GM12878 (cell line): Measurements from ENCODE around the gene TP73. TPM values are rescaled to one million over a fixed set of nuclear protein-coding genes. Genes with fewer than 3 reads are reported as not detected.

Experiments used
- ATAC-seq: fragments of 200-7000 bp; cut with Tn5 transposase; 3 replicates; pipeline ENCODE4 v1.9.1; 2020; ENCODE audit warnings: mild to moderate bottlenecking, moderate library complexity
- BruUV-seq: library from RNA; stranded (reverse); fragments of 400-500 nt; replicated peaks from 2 replicates; lab custom pipeline; 2021; lab: Mats Ljungman, UMichigan
- CTCF ChIA-PET: fragments of 300-600 bp; sonication (Branson Sonifier 250); formaldehyde crosslinking; extraction: SDS; loops from one replicate; lab custom pipeline; 2021; ENCODE audit warnings: inconsistent platforms; lab: Yijun Ruan, JAX
- POLR2A ChIA-PET: fragments of 350-600 bp; formaldehyde crosslinking; extraction: SDS; loops from one replicate; lab custom pipeline; 2021; ENCODE audit warnings: inconsistent platforms; lab: Charles Lee
- RAD21 ChIA-PET: fragments of 300-600 bp; sonication (Branson Sonifier 250); formaldehyde crosslinking; loops from one replicate; lab custom pipeline; 2023; ENCODE audit warnings: antibody characterized with exemption; ENCODE audit not compliant: unreplicated experiment; lab: Charles Lee
- SMC1A ChIA-PET: fragments of 300-600 bp; sonication (Branson Sonifier 250); formaldehyde crosslinking; loops from one replicate; lab custom pipeline; 2023; ENCODE audit not compliant: unreplicated experiment, uncharacterized antibody; lab: Charles Lee
- DNase-seq: peaks from one replicate; pipeline ENCODE4 v3.0.0-alpha.2; 2011; ENCODE audit warnings: low read depth, low spot score
- FAIRE-seq: peaks from 3 replicates; lab custom pipeline; 2011; peaks lifted over from hg19 to GRCh38; lab: Jason Lieb, UNC
- H2AFZ ChIP-seq: 2 replicates; pipeline ENCODE4 v1.6.0; 2011; ENCODE audit warnings: low read depth, low read length, control low read depth; ENCODE audit not compliant: control insufficient read depth
- H3K27ac ChIP-seq: 2 replicates; pipeline ENCODE4 v1.5.1; 2011; ENCODE audit warnings: control low read depth; ENCODE audit not compliant: control insufficient read depth, insufficient read depth
- H3K27me3 ChIP-seq, 2 experiments: replicated peaks in 1 of 2; 2 replicates each; pipeline versions ENCODE4 v1.6.0 to v1.6.1; 2011; ENCODE audit warnings: low read length in 1 of 2; ENCODE audit not compliant: control insufficient read depth in 2 of 2, insufficient read depth in 2 of 2
- H3K36me3 ChIP-seq, 2 experiments: 2 replicates each; pipeline ENCODE4 v1.5.1; 2011; ENCODE audit warnings: low read length in 1 of 2; ENCODE audit not compliant: control insufficient read depth in 2 of 2, insufficient read depth in 2 of 2
- H3K4me1 ChIP-seq: 2 replicates; pipeline ENCODE4 v1.6.1; 2011; ENCODE audit warnings: mild to moderate bottlenecking, low read length, moderate library complexity, mixed read lengths; ENCODE audit not compliant: control insufficient read depth, insufficient read depth
- H3K4me2 ChIP-seq: 2 replicates; pipeline ENCODE4 v1.6.0; 2011; ENCODE audit warnings: control low read depth; ENCODE audit not compliant: control insufficient read depth, insufficient read depth
- H3K4me3 ChIP-seq: fragments of 200-600 bp; sonication (generic); 2 replicates; pipeline ENCODE4 v1.5.1; 2016
- H3K79me2 ChIP-seq: 2 replicates; pipeline ENCODE4 v1.6.0; 2011; ENCODE audit warnings: low read length; ENCODE audit not compliant: control insufficient read depth, insufficient read depth
- H3K9ac ChIP-seq: 2 replicates; pipeline ENCODE4 v1.8.0; 2011; ENCODE audit warnings: low read length, control low read depth, mixed read lengths; ENCODE audit not compliant: control insufficient read depth, insufficient read depth
- H3K9me3 ChIP-seq: replicated peaks from 3 replicates; pipeline ENCODE4 v1.5.1; 2011; ENCODE audit warnings: mild to moderate bottlenecking, low read length; ENCODE audit not compliant: control insufficient read depth, insufficient read depth
- H4K20me1 ChIP-seq: 2 replicates; pipeline ENCODE4 v1.6.0; 2011; ENCODE audit not compliant: control insufficient read depth, insufficient read depth
- FOXM1 ChIP-seq: IDR thresholded peaks from 2 replicates; pipeline ENCODE4 v1.6.1; 2012; ENCODE audit warnings: low read depth, mild to moderate bottlenecking, inconsistent platforms, low read length, moderate library complexity
- IRF3 ChIP-seq: fragments of 450-650 bp; IDR thresholded peaks from 2 replicates; pipeline ENCODE4 v1.6.1; 2014; ENCODE audit warnings: mild to moderate bottlenecking
- MEF2A ChIP-seq: IDR thresholded peaks from 2 replicates; pipeline ENCODE4 v1.6.1; 2011; ENCODE audit warnings: low read depth, mild to moderate bottlenecking, low read length, moderate library complexity; ENCODE audit not compliant: insufficient read depth
- MLLT1 ChIP-seq: fragments of 450-650 bp; IDR thresholded peaks from 2 replicates; pipeline ENCODE4 v1.6.1; 2016; ENCODE audit warnings: mild to moderate bottlenecking
- PAX8 ChIP-seq: fragments of 450-650 bp; IDR thresholded peaks from 2 replicates; pipeline ENCODE4 v1.6.1; 2017; ENCODE audit warnings: mild to moderate bottlenecking, moderate library complexity
- PML ChIP-seq: IDR thresholded peaks from 2 replicates; pipeline ENCODE4 v1.6.1; 2012; ENCODE audit warnings: low read length, inconsistent platforms
- POU2F2 ChIP-seq: IDR thresholded peaks from 3 replicates; pipeline ENCODE4 v1.6.1; 2011; ENCODE audit warnings: low read depth, mild to moderate bottlenecking, low read length, borderline replicate concordance
- PRDM15 ChIP-seq: fragments of 450-650 bp; formaldehyde crosslinking; IDR thresholded peaks from 2 replicates; pipeline ENCODE4 v1.4.0; 2020; ENCODE audit warnings: mild to moderate bottlenecking, moderate library complexity
- TBL1XR1 ChIP-seq: IDR thresholded peaks from 2 replicates; pipeline ENCODE4 v1.6.1; 2012; ENCODE audit warnings: low read depth, low read length, improper control_type of control experiment
- WGBS: methylation state at CpG from one replicate; pipeline ENCODE4 v1.1.6; 2016; ENCODE audit warnings: low lambda C conversion rate; ENCODE audit not compliant: insufficient replicate concordance, insufficient coverage; ENCODE audit errors: missing lambda C conversion rate; 5-methylcytosine and 5-hydroxymethylcytosine counted together
- in situ Hi-C: fragments of 300-500 bp; cut with MboI; formaldehyde crosslinking; loops from 9 replicates; pipeline ENCODE4 v1.14.3; 2018; ENCODE audit warnings: mixed read lengths
- intact Hi-C: fragments of 100-400 bp; cut with micrococcal nuclease; formaldehyde crosslinking; loops from one replicate; pipeline ENCODE4 v1.14.2; 2022; ENCODE audit not compliant: unreplicated experiment
- polyA plus RNA-seq, 11 experiments: library from polyadenylated mRNA; depleted of rRNA in 4 of 11; unstranded in 6 of 11; stranded (reverse) in 5 of 11; fragments of >200 nt; fragmentation: Nextera tagmentation in 4 of 11; fragmentation: Illumina TruSeq in 1 of 11; extraction: Ambion mirVana in 4 of 11; extraction: Trizol in 1 of 11; gene quantifications; 1 replicate in 1 of 11; 2 replicates in 10 of 11; pipeline versions ENCODE4 v1.2.1 to v1.2.3, GENCODE V29; 2011 to 2016; ENCODE audit warnings: inconsistent platforms in 2 of 11, missing spikeins in 2 of 11, low read depth in 1 of 11
- total RNA-seq, 4 experiments: library from RNA; depleted of rRNA in 3 of 4; stranded (reverse); fragments of >200 nt in 3 of 4; fragmentation: Illumina TruSeq in 1 of 4; extraction: Trizol in 1 of 4; gene quantifications; 2 replicates each; pipeline versions ENCODE4 v1.2.1 to v1.2.3, GENCODE V29; 2013 to 2021

The TP73 gene
- total and polyA plus RNA-seq, 10 of the 15 experiments (the other 5 are each of a cell fraction or from before 2014, with no cell fraction given), result 0.08 to 54.2 (median 14.9) TPM

- SMC1A ChIA-PET, result no interaction called here
- POLR2A ChIA-PET, result interaction anchor here (1.1 to 5.9 kb wide), 2 partner anchors 8 to 16 kb away, joined by 3 to 184 read pairs; partner anchors contain the start of genes TP73 and WRAP73
- Histone ChIP-seq H4K20me1 (no peaks in the 10 kb centered on the region), H3K27me3 (no peaks in the 10 kb centered on the region), H3K36me3 (peaks cover 0 to 12% of the 10 kb centered on the region in 2 experiments; a peak in 2 of 4 replicates), H3K4me2 (no peak overlapping the region), H3K9me3 (no peaks in the 10 kb centered on the region), H3K4me3 (no peak overlapping the region), H3K27ac (no peak overlapping the region), H3K4me1 (peaks cover 72% of the 10 kb centered on the region), H3K79me2 (peaks cover 81% of the 10 kb centered on the region), H3K9ac (no peak overlapping the region), H2AFZ (no peak overlapping the region)
- in situ Hi-C loops (no loop called here), intact Hi-C loops (loop anchor here (5.0 kb wide), 1 partner anchor 53 kb away; no protein-coding TSS in a partner anchor)
- CTCF ChIA-PET, result no interaction called here
- DNase-seq (no peak), FAIRE-seq (no peak), ATAC-seq (no peak)
- RAD21 ChIA-PET, result interaction anchor here (5.4 kb wide), 1 partner anchor 13 kb away, joined by 42 read pairs; no protein-coding TSS in a partner anchor
- WGBS, result 91% methylated on average over 12 of the region's 14 CpGs
- no TSS peak for BruUV-seq
- no peak for TF ChIP-seq FOXM1
- TF ChIP-seq POU2F2, result no peak
- TF ChIP-seq PRDM15 (CRISPR knock-in tag), result no peak
- no peak for TF ChIP-seq TBL1XR1
- no peak for TF ChIP-seq IRF3
- TF ChIP-seq MLLT1, result no peak
- no peak for TF ChIP-seq MEF2A
- TF ChIP-seq PML, result no peak
- TF ChIP-seq PAX8, result no peak
These were observed 17.1 kb downstream of the TP73 start for GRCh38 chr1:3669421-3669821.
